B cell (primary cell): ENCODE data around the gene UPK3A. TPM values are rescaled to one million over a fixed set of nuclear protein-coding genes. Genes with fewer than 3 reads are reported as not detected.

Experiments used
- ATAC-seq: fragments of 200-7000 bp; cut with Tn5 transposase; one replicate; pipeline ENCODE4 v1.10.0; 2021; ENCODE audit warnings: low read depth, mild to moderate bottlenecking, moderate number of reproducible peaks, moderate library complexity
- CTCF ChIA-PET: fragments of 350-600 bp; sonication (Branson Sonifier 250); formaldehyde crosslinking; loops from one replicate; lab custom pipeline; 2021; ENCODE audit warnings: antibody characterized with exemption, inconsistent platforms; lab: Charles Lee
- POLR2A ChIA-PET: fragments of 350-600 bp; sonication (Branson Sonifier 250); formaldehyde crosslinking; loops from one replicate; lab custom pipeline; 2021; ENCODE audit warnings: antibody characterized with exemption; lab: Charles Lee
- DNase-seq: peaks from one replicate; pipeline ENCODE4 v3.0.0; 2013
- H2AFZ ChIP-seq: 2 replicates; pipeline ENCODE4 v1.6.1; 2012; ENCODE audit warnings: mild to moderate bottlenecking, low read depth, low read length; ENCODE audit not compliant: insufficient read depth, poor library complexity, severe bottlenecking
- H3K27ac ChIP-seq, 2 donors: 1 replicate in 1 of 2; 2 replicates in 1 of 2; pipeline ENCODE4 v1.5.1; 2012 to 2013; ENCODE audit warnings: low read length in 2 of 2, mild to moderate bottlenecking in 2 of 2, moderate library complexity in 1 of 2
- H3K27me3 ChIP-seq, 4 experiments: fragments of 200-600 bp in 1 of 4; sonication (generic) in 1 of 4; replicated peaks in 1 of 4; 1 replicate in 2 of 4; 2 replicates in 2 of 4; pipeline versions ENCODE4 v1.6.1 to v1.7.0; 2013 to 2016; ENCODE audit warnings: low read length in 3 of 4, mild to moderate bottlenecking in 2 of 4, mixed read lengths in 1 of 4, moderate library complexity in 1 of 4; ENCODE audit not compliant: insufficient read depth in 4 of 4, control insufficient read depth in 3 of 4; ENCODE audit errors: control extremely low read depth in 1 of 4
- H3K36me3 ChIP-seq, 2 experiments: replicated peaks in 1 of 2; 1 replicate in 1 of 2; 2 replicates in 1 of 2; pipeline versions ENCODE4 v1.6.1 to v1.7.1; 2013; ENCODE audit warnings: low read length in 1 of 2; ENCODE audit not compliant: insufficient read depth in 2 of 2, control insufficient read depth in 1 of 2; ENCODE audit errors: control extremely low read depth in 1 of 2, extremely low read depth in 1 of 2
- H3K4me1 ChIP-seq, 2 donors: fragments of 200-600 bp in 1 of 2; sonication (generic) in 1 of 2; 1 replicate in 1 of 2; 2 replicates in 1 of 2; pipeline versions ENCODE4 v1.5.1 to v1.6.1; 2013 to 2017; ENCODE audit warnings: low read length in 2 of 2; ENCODE audit not compliant: control insufficient read depth in 2 of 2, insufficient read depth in 2 of 2
- H3K4me2 ChIP-seq: replicated peaks from 2 replicates; pipeline ENCODE3; 2012; ENCODE audit warnings: mild to moderate bottlenecking, low read depth, low read length; ENCODE audit not compliant: poor library complexity, severe bottlenecking
- H3K4me3 ChIP-seq, 5 experiments: fragments of 200-600 bp in 1 of 5; sonication (generic) in 1 of 5; 1 replicate in 3 of 5; 2 replicates in 2 of 5; pipeline versions ENCODE4 v1.5.1 to v1.7.0; 2011 to 2016; ENCODE audit warnings: low read length in 4 of 5, mild to moderate bottlenecking in 4 of 5, low read depth in 2 of 5, control low read depth in 1 of 5, moderate library complexity in 1 of 5; ENCODE audit not compliant: insufficient read depth in 1 of 5; ENCODE audit errors: control extremely low read depth in 1 of 5, extremely low read depth in 1 of 5
- H3K79me2 ChIP-seq: fragments of 200-600 bp; sonication (generic); one replicate; pipeline ENCODE4 v1.6.0; 2016; ENCODE audit warnings: low read length; ENCODE audit not compliant: control insufficient read depth, insufficient read depth
- H3K9ac ChIP-seq: fragments of 200-600 bp; sonication (generic); 2 replicates; pipeline ENCODE4 v1.6.1; 2017; ENCODE audit warnings: mild to moderate bottlenecking, low read length, moderate library complexity
- H3K9me3 ChIP-seq, 3 donors: one replicate each; pipeline versions ENCODE4 v1.6.1 to v1.7.1; 2013; ENCODE audit warnings: low read length in 2 of 3; ENCODE audit not compliant: control insufficient read depth in 2 of 3, insufficient read depth in 1 of 3; ENCODE audit errors: control extremely low read depth in 1 of 3
- H4K20me1 ChIP-seq: 2 replicates; pipeline ENCODE4 v1.6.0; 2012; ENCODE audit warnings: mild to moderate bottlenecking, low read length; ENCODE audit not compliant: insufficient read depth, control insufficient read depth, poor library complexity, severe bottlenecking
- H3K27ac Mint-ChIP-seq: one replicate; pipeline ENCODE4 v1.8.0; 2021; ENCODE audit warnings: mixed read lengths
- H3K27me3 Mint-ChIP-seq: one replicate; pipeline ENCODE4 v1.8.0; 2021; ENCODE audit warnings: mixed read lengths
- H3K4me1 Mint-ChIP-seq: one replicate; pipeline ENCODE4 v1.8.0; 2021; ENCODE audit warnings: mixed read lengths
- H3K4me3 Mint-ChIP-seq: one replicate; pipeline ENCODE4 v1.8.0; 2021; ENCODE audit warnings: mixed read lengths
- H3K9me3 Mint-ChIP-seq: one replicate; pipeline ENCODE4 v1.8.0; 2022; ENCODE audit warnings: mixed read lengths; ENCODE audit not compliant: insufficient read depth
- EZH2 ChIP-seq: IDR thresholded peaks from 2 replicates; pipeline ENCODE4 v1.6.1; 2012; ENCODE audit warnings: borderline replicate concordance, low read depth, mild to moderate bottlenecking, moderate library complexity, low read length; ENCODE audit not compliant: insufficient read depth, poor library complexity, severe bottlenecking
- WGBS: methylation state at CpG from one replicate; pipeline ENCODE4 v1.1.5; 2013; ENCODE audit warnings: missing lambda C conversion rate; ENCODE audit not compliant: insufficient coverage; 5-methylcytosine and 5-hydroxymethylcytosine counted together
- intact Hi-C: fragments of 100-400 bp; cut with micrococcal nuclease; formaldehyde crosslinking; loops from one replicate; pipeline ENCODE4 v1.10.0; 2022
- polyA plus RNA-seq: library from polyadenylated mRNA; depleted of rRNA; stranded (reverse); fragments of >200 nt; gene quantifications from 2 replicates; pipeline ENCODE4 v1.2.3, GENCODE V29; 2012
- total RNA-seq, 2 donors: library from RNA; stranded (reverse); fragments of 120-200 nt in 1 of 2; gene quantifications; 1 replicate in 1 of 2; 2 replicates in 1 of 2; pipeline versions ENCODE4 v1.2.3 to v1.2.4, GENCODE V29; 2013 to 2022
- TF ChIP-seq, protein P1 (sequence below): fragments of 200-600 bp; IDR thresholded peaks from one replicate; pipeline ENCODE4 v1.8.0; 2022; ENCODE audit warnings: antibody characterized with exemption, mild to moderate bottlenecking

Gene UPK3A
- total and polyA plus RNA-seq, 2 donors (not counting 1 experiment from before 2014, with no cell fraction given) = not detected

DNA sequence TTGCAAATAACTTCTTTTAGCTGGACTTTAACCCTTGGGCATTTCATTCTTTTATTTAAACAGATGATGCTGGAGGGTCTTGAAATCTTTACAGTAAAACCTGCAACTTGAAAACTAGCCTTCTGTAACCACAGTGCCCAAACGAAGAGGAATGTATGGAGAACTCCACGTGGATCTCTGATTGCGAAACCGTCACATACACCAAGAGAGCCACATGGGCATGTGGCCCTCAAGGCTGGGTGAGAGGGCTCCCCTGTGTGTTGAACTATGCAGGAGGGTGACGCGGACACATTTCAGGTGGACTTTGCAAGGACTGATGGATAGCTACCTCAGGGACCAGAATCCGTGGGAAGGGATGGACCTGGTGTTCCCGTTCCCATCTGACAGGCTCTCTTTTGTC is 55.6 kb downstream of the UPK3A start:
- H3K9me3 Mint-ChIP-seq = no peaks in the 10 kb centered on the region
- peaks cover 4 to 53% of the 10 kb centered on the region in 2 experiments for H3K36me3 ChIP-seq
- TF ChIP-seq, protein P1, sequence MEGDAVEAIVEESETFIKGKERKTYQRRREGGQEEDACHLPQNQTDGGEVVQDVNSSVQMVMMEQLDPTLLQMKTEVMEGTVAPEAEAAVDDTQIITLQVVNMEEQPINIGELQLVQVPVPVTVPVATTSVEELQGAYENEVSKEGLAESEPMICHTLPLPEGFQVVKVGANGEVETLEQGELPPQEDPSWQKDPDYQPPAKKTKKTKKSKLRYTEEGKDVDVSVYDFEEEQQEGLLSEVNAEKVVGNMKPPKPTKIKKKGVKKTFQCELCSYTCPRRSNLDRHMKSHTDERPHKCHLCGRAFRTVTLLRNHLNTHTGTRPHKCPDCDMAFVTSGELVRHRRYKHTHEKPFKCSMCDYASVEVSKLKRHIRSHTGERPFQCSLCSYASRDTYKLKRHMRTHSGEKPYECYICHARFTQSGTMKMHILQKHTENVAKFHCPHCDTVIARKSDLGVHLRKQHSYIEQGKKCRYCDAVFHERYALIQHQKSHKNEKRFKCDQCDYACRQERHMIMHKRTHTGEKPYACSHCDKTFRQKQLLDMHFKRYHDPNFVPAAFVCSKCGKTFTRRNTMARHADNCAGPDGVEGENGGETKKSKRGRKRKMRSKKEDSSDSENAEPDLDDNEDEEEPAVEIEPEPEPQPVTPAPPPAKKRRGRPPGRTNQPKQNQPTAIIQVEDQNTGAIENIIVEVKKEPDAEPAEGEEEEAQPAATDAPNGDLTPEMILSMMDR = no peak
- TF ChIP-seq EZH2 = no peak
- no peaks in the 10 kb centered on the region for H3K9me3 ChIP-seq
- H3K9ac ChIP-seq = no peak overlapping the region
- H3K4me1 ChIP-seq = no peaks in the 10 kb centered on the region
- intact Hi-C loops = no loop called here
- DNase-seq (no peak), ATAC-seq (no peak)
- no peaks in the 10 kb centered on the region for H3K79me2 ChIP-seq
- H2AFZ ChIP-seq = no peak overlapping the region
- no peaks in the 10 kb centered on the region for H3K4me1 Mint-ChIP-seq
- H4K20me1 ChIP-seq = no peaks in the 10 kb centered on the region
- no peak overlapping the region for H3K27ac ChIP-seq
- 78% methylated on average over 8 of the region's 8 CpGs for WGBS
- POLR2A ChIA-PET = no interaction called here
- H3K27me3 Mint-ChIP-seq = no peaks in the 10 kb centered on the region
- CTCF ChIA-PET = interaction anchor here (0.7 kb wide), 1 partner anchor 54 kb away, joined by 4 read pairs; no protein-coding TSS in a partner anchor
- no peak overlapping the region for H3K4me2 ChIP-seq
- H3K4me3 Mint-ChIP-seq = no peak overlapping the region
- H3K4me3 ChIP-seq = no peak overlapping the region
- no peak overlapping the region for H3K27ac Mint-ChIP-seq
- H3K27me3 ChIP-seq = no peaks in the 10 kb centered on the region

DNA sequence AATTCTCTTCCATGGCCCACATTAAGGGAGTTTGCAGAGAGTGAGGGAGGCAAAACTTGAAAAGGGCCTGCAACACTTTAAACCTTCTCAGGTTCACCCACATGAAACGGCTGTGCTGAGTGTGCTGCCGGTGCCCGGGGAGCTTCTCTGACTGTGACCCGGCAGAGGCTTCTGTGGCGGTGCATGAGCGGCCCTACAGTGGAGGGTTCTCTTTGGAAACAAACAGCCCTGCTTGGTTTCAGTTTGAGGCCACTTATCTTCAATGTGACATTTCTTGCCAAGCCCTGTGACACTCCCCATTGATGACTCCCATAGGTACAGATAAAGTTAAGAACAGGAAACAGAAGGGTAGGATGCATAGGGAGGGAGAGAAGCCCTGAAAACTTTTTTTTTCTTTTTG is 56.7 kb downstream of the UPK3A start:
- no peaks in the 10 kb centered on the region for H3K4me1 Mint-ChIP-seq
- DNase-seq = no peak
- H3K4me3 Mint-ChIP-seq = no peak overlapping the region
- H3K9ac ChIP-seq = no peak overlapping the region
- no peak overlapping the region for H3K27ac ChIP-seq
- peaks cover 6 to 41% of the 10 kb centered on the region in 2 experiments for H3K36me3 ChIP-seq
- no peak overlapping the region for H3K4me3 ChIP-seq
- H3K27ac Mint-ChIP-seq = no peak overlapping the region
- H3K4me1 ChIP-seq = no peaks in the 10 kb centered on the region
- TF ChIP-seq, protein P1 = no peak
- TF ChIP-seq EZH2 = no peak
- H3K9me3 Mint-ChIP-seq = no peaks in the 10 kb centered on the region
- H3K79me2 ChIP-seq = no peaks in the 10 kb centered on the region
- H3K4me2 ChIP-seq = no peak overlapping the region
- intact Hi-C loops = no loop called here
- no peaks in the 10 kb centered on the region for H3K27me3 Mint-ChIP-seq
- WGBS = 31% methylated on average over 6 of the region's 6 CpGs
- ChIA-PET CTCF (interaction anchor here (0.9 kb wide), 1 partner anchor 23 kb away, joined by 3 read pairs; no protein-coding TSS in a partner anchor), POLR2A (no interaction called here)
- ATAC-seq = no peak
- no peaks in the 10 kb centered on the region for H3K27me3 ChIP-seq
- H2AFZ ChIP-seq = no peak overlapping the region
- H4K20me1 ChIP-seq = no peaks in the 10 kb centered on the region
- H3K9me3 ChIP-seq = no peaks in the 10 kb centered on the region
